Activated B cell treated with CpG ODN at 0.5 μM for 24 hours (primary cell): ENCODE measurements around the gene ZIC2. TPM values are rescaled to one million over a fixed set of nuclear protein-coding genes. Genes with fewer than 3 reads are reported as not detected.
"Not testable (repeated sequence)": the region's sequence is repeated elsewhere in the genome, so short reads cannot be mapped to it uniquely, and the experiment has no call there.

Experiments used
- ATAC-seq: fragments of 200-7000 bp; cut with Tn5 transposase; one replicate; pipeline ENCODE4 v1.10.0; 2021; ENCODE audit warnings: low read depth, mild to moderate bottlenecking, moderate library complexity
- CTCF ChIA-PET: fragments of 350-600 bp; sonication (Branson Sonifier 250); formaldehyde crosslinking; loops from one replicate; lab custom pipeline; 2021; ENCODE audit warnings: antibody characterized with exemption; lab: Charles Lee
- POLR2A ChIA-PET: fragments of 350-600 bp; sonication (Branson Sonifier 250); formaldehyde crosslinking; loops from one replicate; lab custom pipeline; 2021; ENCODE audit warnings: antibody characterized with exemption; lab: Charles Lee
- DNase-seq: peaks from one replicate; pipeline ENCODE4 v3.0.0; 2022
- H3K27ac Mint-ChIP-seq: one replicate; pipeline ENCODE4 v1.8.0; 2020; ENCODE audit warnings: mixed read lengths
- H3K27me3 Mint-ChIP-seq: one replicate; pipeline ENCODE4 v1.8.0; 2021; ENCODE audit warnings: mixed read lengths
- H3K36me3 Mint-ChIP-seq: one replicate; pipeline ENCODE4 v1.8.0; 2021; ENCODE audit warnings: low read depth, mixed read lengths
- H3K4me1 Mint-ChIP-seq: one replicate; pipeline ENCODE4 v1.8.0; 2021; ENCODE audit warnings: mixed read lengths
- H3K4me3 Mint-ChIP-seq: one replicate; pipeline ENCODE4 v1.8.0; 2020; ENCODE audit warnings: mild to moderate bottlenecking, mixed read lengths
- H3K9me3 Mint-ChIP-seq: one replicate; pipeline ENCODE4 v1.8.0; 2020; ENCODE audit warnings: mixed read lengths
- CTCF ChIP-seq: fragments of 200-600 bp; IDR thresholded peaks from one replicate; pipeline ENCODE4 v1.8.0; 2022; ENCODE audit warnings: antibody characterized with exemption, mild to moderate bottlenecking
- intact Hi-C: fragments of 100-400 bp; cut with micrococcal nuclease; formaldehyde crosslinking; loops from one replicate; pipeline ENCODE4 v1.15.1; 2024
- total RNA-seq: library from RNA; stranded (reverse); gene quantifications from 2 replicates; pipeline ENCODE4 v1.2.3, GENCODE V29; 2022

Gene ZIC2
- total RNA-seq, 1 donor from 2014 or later: not detected

- CTCF ChIA-PET: no interaction called here
- POLR2A ChIA-PET: no interaction called here
- TF ChIP-seq CTCF: no peak
- H3K27me3 Mint-ChIP-seq: peaks cover 40% of the 10 kb centered on the region
- H3K4me3 Mint-ChIP-seq: no peak overlapping the region
- H3K4me1 Mint-ChIP-seq: no peaks in the 10 kb centered on the region
- DNase-seq (no peak), ATAC-seq (no peak)
- no peaks in the 10 kb centered on the region for H3K36me3 Mint-ChIP-seq
- no peaks in the 10 kb centered on the region for H3K9me3 Mint-ChIP-seq
- intact Hi-C loops: no loop called here
- no peak overlapping the region for H3K27ac Mint-ChIP-seq
Observed at GRCh38 chr13:99941911-99942310, 39.7 kb upstream of the ZIC2 start.

- Mint-ChIP-seq H3K27me3 (peaks cover 53% of the 10 kb centered on the region), H3K4me3 (no peak overlapping the region), H3K27ac (no peak overlapping the region), H3K4me1 (no peaks in the 10 kb centered on the region), H3K9me3 (no peaks in the 10 kb centered on the region), H3K36me3 (no peaks in the 10 kb centered on the region)
- ChIA-PET CTCF (no interaction called here), POLR2A (no interaction called here)
- intact Hi-C loops: no loop called here
- ATAC-seq (no peak), DNase-seq (no peak)
- no peak for TF ChIP-seq CTCF
Observed at GRCh38 chr13:99944102-99944501, 37.5 kb upstream of the ZIC2 start.

- DNase-seq (no peak), ATAC-seq (no peak)
- ChIA-PET CTCF (no interaction called here), POLR2A (no interaction called here)
- no peak for TF ChIP-seq CTCF
- Mint-ChIP-seq H3K4me1 (no peaks in the 10 kb centered on the region), H3K36me3 (no peaks in the 10 kb centered on the region), H3K9me3 (no peaks in the 10 kb centered on the region), H3K4me3 (no peak overlapping the region), H3K27me3 (peaks cover 58% of the 10 kb centered on the region), H3K27ac (no peak overlapping the region)
- intact Hi-C loops: no loop called here
Observed at GRCh38 chr13:99944606-99945005, 37.0 kb upstream of the ZIC2 start.

- ATAC-seq, intact Hi-C loops, H3K27ac Mint-ChIP-seq, POLR2A ChIA-PET, H3K4me1 Mint-ChIP-seq, H3K36me3 Mint-ChIP-seq, H3K9me3 Mint-ChIP-seq, H3K4me3 Mint-ChIP-seq, DNase-seq, CTCF ChIA-PET: not testable (repeated sequence)
- peaks cover 62% of the 10 kb centered on the region for H3K27me3 Mint-ChIP-seq
Observed at GRCh38 chr13:99945515-99945914, 36.1 kb upstream of the ZIC2 start.

GRCh38 chr13:99947666-99948065, 33.9 kb upstream of the ZIC2 start:
- TF ChIP-seq CTCF: no peak
- POLR2A ChIA-PET: no interaction called here
- Mint-ChIP-seq H3K4me1 (no peaks in the 10 kb centered on the region), H3K27me3 (peaks cover 63% of the 10 kb centered on the region), H3K36me3 (no peaks in the 10 kb centered on the region), H3K9me3 (no peaks in the 10 kb centered on the region), H3K4me3 (no peak overlapping the region), H3K27ac (no peak overlapping the region)
- ATAC-seq (no peak), DNase-seq (no peak)
- CTCF ChIA-PET: no interaction called here
- intact Hi-C loops: no loop called here

GRCh38 chr13:99948411-99948810, 33.2 kb upstream of the ZIC2 start:
- ChIA-PET CTCF (no interaction called here), POLR2A (no interaction called here)
- no peak for ATAC-seq
- TF ChIP-seq CTCF: no peak
- Mint-ChIP-seq H3K27me3 (peaks cover 68% of the 10 kb centered on the region), H3K9me3 (no peaks in the 10 kb centered on the region), H3K4me1 (no peaks in the 10 kb centered on the region), H3K4me3 (no peak overlapping the region), H3K36me3 (no peaks in the 10 kb centered on the region), H3K27ac (no peak overlapping the region)
- DNase-seq: no peak
- intact Hi-C loops: no loop called here
